Hepatocyte (in vitro differentiated cells): Measurements from ENCODE around the gene PHYKPL. TPM values are rescaled to one million over a fixed set of nuclear protein-coding genes. Genes with fewer than 3 reads are reported as not detected.

Experiments
- DNase-seq: peaks from one replicate; pipeline ENCODE4 v3.0.0-alpha.2; 2016; ENCODE audit warnings: low spot score
- H2AFZ ChIP-seq: fragments of 200-600 bp; sonication (generic); 2 replicates; pipeline ENCODE4 v1.6.0; 2016; ENCODE audit warnings: antibody characterized with exemption, mild to moderate bottlenecking
- H3K27ac ChIP-seq: fragments of 200-600 bp; sonication (generic); 2 replicates; pipeline ENCODE4 v1.5.1; 2016; ENCODE audit warnings: mild to moderate bottlenecking
- H3K27me3 ChIP-seq: fragments of 200-600 bp; sonication (generic); 2 replicates; pipeline ENCODE4 v1.6.1; 2016
- H3K36me3 ChIP-seq: fragments of 200-600 bp; sonication (generic); replicated peaks from 2 replicates; pipeline ENCODE4 v1.5.1; 2016; ENCODE audit warnings: low read depth; ENCODE audit not compliant: insufficient read depth
- H3K4me1 ChIP-seq: fragments of 200-600 bp; sonication (generic); 2 replicates; pipeline ENCODE4 v1.5.1; 2016; ENCODE audit warnings: mild to moderate bottlenecking, moderate library complexity; ENCODE audit not compliant: insufficient read depth
- H3K4me2 ChIP-seq: fragments of 200-600 bp; sonication (generic); 2 replicates; pipeline ENCODE4 v1.6.0; 2016
- H3K4me3 ChIP-seq: fragments of 200-600 bp; sonication (generic); 2 replicates; pipeline ENCODE4 v1.5.1; 2016; ENCODE audit warnings: mild to moderate bottlenecking
- H3K79me2 ChIP-seq: fragments of 200-600 bp; sonication (generic); 2 replicates; pipeline ENCODE4 v1.6.0; 2017; ENCODE audit warnings: mild to moderate bottlenecking
- H3K9me2 ChIP-seq: fragments of 200-600 bp; sonication (generic); replicated peaks from 2 replicates; pipeline ENCODE4 v1.6.0; 2017; ENCODE audit warnings: mild to moderate bottlenecking; ENCODE audit not compliant: insufficient read depth
- H3K9me3 ChIP-seq: fragments of 200-600 bp; sonication (generic); 2 replicates; pipeline ENCODE4 v1.5.1; 2016; ENCODE audit warnings: low read depth, mild to moderate bottlenecking
- H4K20me1 ChIP-seq: fragments of 200-600 bp; sonication (generic); 2 replicates; pipeline ENCODE4 v1.6.0; 2016; ENCODE audit warnings: mild to moderate bottlenecking; ENCODE audit not compliant: insufficient read depth, poor library complexity, severe bottlenecking
- CTCF ChIP-seq: fragments of 200-600 bp; sonication (generic); IDR thresholded peaks from 2 replicates; pipeline ENCODE4 v1.5.1; 2016; ENCODE audit warnings: antibody characterized with exemption, mild to moderate bottlenecking; ENCODE audit not compliant: poor library complexity
- EZH2 ChIP-seq: fragments of 200-600 bp; sonication (generic); IDR thresholded peaks from 2 replicates; pipeline ENCODE4 v1.6.1; 2016; ENCODE audit warnings: antibody characterized with exemption, mild to moderate bottlenecking, borderline replicate concordance
- EZH2phosphoT487 ChIP-seq: fragments of 200-600 bp; sonication (generic); IDR thresholded peaks from one replicate; pipeline ENCODE4 v1.6.1; 2018; ENCODE audit warnings: antibody characterized with exemption, mild to moderate bottlenecking, low read depth, moderate library complexity; ENCODE audit not compliant: unreplicated experiment, severe bottlenecking
- WGBS: methylation state at CpG from one replicate; pipeline ENCODE4 v1.1.6; 2016; ENCODE audit warnings: low lambda C conversion rate; ENCODE audit errors: missing lambda C conversion rate; 5-methylcytosine and 5-hydroxymethylcytosine counted together
- polyA plus RNA-seq: library from polyadenylated mRNA; unstranded; fragments of >200 nt; fragmentation: Nextera tagmentation; extraction: Ambion mirVana; gene quantifications from 2 replicates; pipeline ENCODE4 v1.2.1, GENCODE V29; 2016
- total RNA-seq: library from RNA; depleted of rRNA; stranded (reverse); fragments of >200 nt; gene quantifications from 2 replicates; pipeline ENCODE4 v1.2.3, GENCODE V29; 2014

The PHYKPL gene
- total and polyA plus RNA-seq, 2 experiments from 2014 or later: 40.3 to 60.0 TPM

GRCh38 chr5:178192244-178192643 is 40.4 kb downstream of the PHYKPL start:
- no peaks in the 10 kb centered on the region for H4K20me1 ChIP-seq
- no peak for TF ChIP-seq EZH2
- TF ChIP-seq EZH2phosphoT487: no peak
- no peak for TF ChIP-seq CTCF
- H3K27me3 ChIP-seq: no peaks in the 10 kb centered on the region
- no peaks in the 10 kb centered on the region for H3K79me2 ChIP-seq
- H3K4me3 ChIP-seq: no peak overlapping the region
- H3K9me3 ChIP-seq: no peaks in the 10 kb centered on the region
- H3K9me2 ChIP-seq: no peaks in the 10 kb centered on the region
- no peak overlapping the region for H3K4me2 ChIP-seq
- DNase-seq: no peak
- WGBS: 78% methylated on average over 2 of the region's 2 CpGs
- H3K4me1 ChIP-seq: no peaks in the 10 kb centered on the region
- H2AFZ ChIP-seq: no peak overlapping the region
- H3K36me3 ChIP-seq: no peaks in the 10 kb centered on the region
- no peak overlapping the region for H3K27ac ChIP-seq

DNA sequence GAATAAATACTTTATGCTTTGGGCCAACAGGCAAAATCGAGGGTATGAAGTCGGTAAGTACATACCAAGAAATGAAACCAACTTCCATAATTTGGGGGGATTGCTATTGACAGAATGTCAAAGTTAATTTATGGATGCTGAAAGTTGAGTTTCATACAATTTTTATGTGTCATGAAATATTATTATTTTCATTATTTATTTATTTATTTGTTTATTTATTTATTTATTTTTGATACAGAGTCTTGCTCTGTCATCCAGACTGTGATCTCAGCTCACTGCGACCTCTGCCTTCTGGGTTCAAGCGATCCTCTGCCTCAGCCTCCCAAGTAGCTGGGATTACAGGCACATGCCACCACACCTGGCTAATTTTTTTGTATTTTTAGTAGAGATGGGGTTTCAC is 40.9 kb downstream of the PHYKPL start:
- H3K36me3 ChIP-seq: no peaks in the 10 kb centered on the region
- no peak overlapping the region for H3K27ac ChIP-seq
- no peak overlapping the region for H3K4me2 ChIP-seq
- WGBS: 71% methylated on average over 4 of the region's 4 CpGs
- no peak overlapping the region for H3K4me3 ChIP-seq
- H3K9me2 ChIP-seq: no peaks in the 10 kb centered on the region
- TF ChIP-seq EZH2 (no peak), EZH2phosphoT487 (no peak), CTCF (no peak)
- no peaks in the 10 kb centered on the region for H3K79me2 ChIP-seq
- H3K4me1 ChIP-seq: no peaks in the 10 kb centered on the region
- H3K9me3 ChIP-seq: no peaks in the 10 kb centered on the region
- H3K27me3 ChIP-seq: no peaks in the 10 kb centered on the region
- H2AFZ ChIP-seq: no peak overlapping the region
- no peak for DNase-seq
- H4K20me1 ChIP-seq: no peaks in the 10 kb centered on the region

- H3K9me3 ChIP-seq: no peaks in the 10 kb centered on the region
- no peaks in the 10 kb centered on the region for H3K4me1 ChIP-seq
- no peak overlapping the region for H3K27ac ChIP-seq
- H3K79me2 ChIP-seq: no peaks in the 10 kb centered on the region
- no peaks in the 10 kb centered on the region for H3K36me3 ChIP-seq
- H2AFZ ChIP-seq: no peak overlapping the region
- no peak overlapping the region for H3K4me2 ChIP-seq
- H3K9me2 ChIP-seq: no peaks in the 10 kb centered on the region
- TF ChIP-seq CTCF: no peak
- no peak for TF ChIP-seq EZH2phosphoT487
- no peak for TF ChIP-seq EZH2
- H4K20me1 ChIP-seq: no peaks in the 10 kb centered on the region
- no peak overlapping the region for H3K4me3 ChIP-seq
- H3K27me3 ChIP-seq: no peaks in the 10 kb centered on the region
- no peak for DNase-seq
- 48% methylated on average over 2 of the region's 2 CpGs for WGBS
These were observed 43.2 kb downstream of the PHYKPL start for GRCh38 chr5:178189433-178189832.

- H3K9me2 ChIP-seq: no peaks in the 10 kb centered on the region
- no peaks in the 10 kb centered on the region for H3K36me3 ChIP-seq
- H4K20me1 ChIP-seq: no peaks in the 10 kb centered on the region
- H3K79me2 ChIP-seq: no peaks in the 10 kb centered on the region
- no peak within 1 kb of the TSS for H3K27ac ChIP-seq
- no peak within 1 kb of the TSS for H2AFZ ChIP-seq
- no peaks in the 10 kb centered on the region for H3K27me3 ChIP-seq
- H3K4me2 ChIP-seq: no peak within 1 kb of the TSS
- TF ChIP-seq CTCF (no peak), EZH2 (no peak), EZH2phosphoT487 (no peak)
- DNase-seq: no peak
- no peaks in the 10 kb centered on the region for H3K9me3 ChIP-seq
- no peak within 1 kb of the TSS for H3K4me3 ChIP-seq
- no peaks in the 10 kb centered on the region for H3K4me1 ChIP-seq
- WGBS: 95% methylated on average over 25 of the region's 27 CpGs
These were observed 45.6 kb downstream of the PHYKPL start, which contains the start of gene GMCL2 for GRCh38 chr5:178187014-178187413. TSS of gene GMCL2 (minus strand) at chr5:178187371. CDS start at chr5:178187299, 72 bp downstream.
